Thoracic aorta (tissue), 2 donors: Measurements from ENCODE around the gene LGI4. TPM values are rescaled to one million over a fixed set of nuclear protein-coding genes. Genes with fewer than 3 reads are reported as not detected.

Source experiments
- ATAC-seq: fragments of 150-250 bp; one replicate; pipeline ENCODE4 v1.8.0; 2017; ENCODE audit warnings: low read depth; ENCODE audit not compliant: insufficient number of reproducible peaks, low FRiP score
- DNase-seq: peaks from one replicate; pipeline ENCODE4 v3.0.0-alpha.2; 2020; ENCODE audit warnings: low spot score
- H3K27ac ChIP-seq, 2 donors: fragments of 200-600 bp; sonication (generic); 1 replicate in 1 of 2; 2 replicates in 1 of 2; pipeline ENCODE4 v1.5.1; 2016; ENCODE audit warnings: mild to moderate bottlenecking in 2 of 2, moderate library complexity in 2 of 2
- H3K27me3 ChIP-seq: fragments of 200-600 bp; sonication (generic); replicated peaks from 2 replicates; pipeline ENCODE4 v1.6.0; 2016; ENCODE audit warnings: mild to moderate bottlenecking; ENCODE audit not compliant: insufficient read depth
- H3K36me3 ChIP-seq: fragments of 200-600 bp; sonication (generic); one replicate; pipeline ENCODE4 v1.5.1; 2016
- H3K4me1 ChIP-seq, 2 donors: fragments of 200-600 bp; sonication (generic); 1 replicate in 1 of 2; 2 replicates in 1 of 2; pipeline versions ENCODE4 v1.5.1 to v1.6.0; 2016; ENCODE audit warnings: low read depth in 2 of 2, mild to moderate bottlenecking in 1 of 2; ENCODE audit not compliant: control insufficient read depth in 1 of 2
- H3K4me3 ChIP-seq: fragments of 200-600 bp; sonication (generic); 2 replicates; pipeline ENCODE4 v1.5.1; 2016; ENCODE audit warnings: mild to moderate bottlenecking
- H3K9me3 ChIP-seq: fragments of 200-600 bp; sonication (generic); 2 replicates; pipeline ENCODE4 v1.5.1; 2016
- CTCF ChIP-seq: fragments of 200-600 bp; sonication (generic); IDR thresholded peaks from one replicate; pipeline ENCODE4 v1.5.1; 2019; ENCODE audit warnings: antibody characterized with exemption
- total RNA-seq, 2 donors: library from RNA; depleted of rRNA; stranded (reverse); fragments of >200 nt; gene quantifications; one replicate each; pipeline versions ENCODE4 v1.1.0 to v1.2.3, GENCODE V29; 2016

The LGI4 gene
- total RNA-seq, 2 donors from 2014 or later, result 7.9 to 17.4 TPM

- no peaks in the 10 kb centered on the region for H3K36me3 ChIP-seq
Measured at GRCh38 chr19:35143818-35144217, 9.0 kb upstream of the LGI4 start.

GRCh38 chr19:35143231-35143715 is 8.4 kb upstream of the LGI4 start, which contains the start of gene FXYD7:
FXYD7 (plus strand) TSS chr19:35143255; CDS start chr19:35143334, 79 bp downstream.
- no peaks in the 10 kb centered on the region for H3K36me3 ChIP-seq
- H3K4me1 ChIP-seq, result peaks cover 17 to 31% of the 10 kb centered on the region in 2 donors
- no peak within 1 kb of the TSS for H3K27ac ChIP-seq
- TF ChIP-seq CTCF, result no peak
- ATAC-seq (no peak), DNase-seq (no peak)
- H3K27me3 ChIP-seq, result no peaks in the 10 kb centered on the region
- peak within 1 kb of the TSS; percentile 24 for H3K4me3 ChIP-seq
- no peaks in the 10 kb centered on the region for H3K9me3 ChIP-seq

More at GRCh38 chr19:35143818-35144217, 9.0 kb upstream of the LGI4 start:
- DNase-seq (no peak), ATAC-seq (no peak)
- no peaks in the 10 kb centered on the region for H3K9me3 ChIP-seq
- peaks cover 15 to 29% of the 10 kb centered on the region in 2 donors for H3K4me1 ChIP-seq
- no peak for TF ChIP-seq CTCF
- no peaks in the 10 kb centered on the region for H3K27me3 ChIP-seq
- H3K4me3 ChIP-seq, result no peak overlapping the region
- no peak overlapping the region for H3K27ac ChIP-seq

GRCh38 chr19:35142606-35143230 is 7.9 kb upstream of the LGI4 start:
- peak; percentile 63 for TF ChIP-seq CTCF
- Histone ChIP-seq H3K4me1 (peaks cover 19 to 36% of the 10 kb centered on the region in 2 donors), H3K27me3 (no peaks in the 10 kb centered on the region), H3K4me3 (peak overlapping the region; percentile 24), H3K27ac (no peak overlapping the region), H3K9me3 (no peaks in the 10 kb centered on the region), H3K36me3 (no peaks in the 10 kb centered on the region)
- DNase-seq (no peak), ATAC-seq (no peak)

- H3K9me3 ChIP-seq, result no peaks in the 10 kb centered on the region
- TF ChIP-seq CTCF, result no peak
- no peaks in the 10 kb centered on the region for H3K36me3 ChIP-seq
- DNase-seq (no peak), ATAC-seq (no peak)
- H3K4me3 ChIP-seq, result peak overlapping the region; percentile 49
- H3K27me3 ChIP-seq, result no peaks in the 10 kb centered on the region
- H3K27ac ChIP-seq, result peak overlapping the region in 1 of 2 donors; percentile 25
- peaks cover 19 to 33% of the 10 kb centered on the region in 2 donors for H3K4me1 ChIP-seq
Measured at GRCh38 chr19:35141837-35142605, 7.2 kb upstream of the LGI4 start.
